ENCODE results near the gene GNL2. TPM values are rescaled to one million over a fixed set of nuclear protein-coding genes. Genes with fewer than 3 reads are reported as not detected.
A peak's percentile ranks its signal among the peaks of the same experiment; 100 is the strongest.

GNL2 gene
- 10 to 100 TPM; 33.9 to 43.4 TPM for total RNA-seq
- polyA plus RNA-seq, result 10 to 100 TPM; 38.3 to 47.4 TPM
- long read RNA-seq, donor 1, transcript GNL2-201 (16 exons, 2,334 nt), result major isoform, 74 of 113 reads
- long read RNA-seq, donor 1, partial matches to known transcripts, result 32 of 113 reads
- long read RNA-seq, donor 1, other reads (novel, unspliced or antisense), result 5 of 113 reads
- long read RNA-seq, donor 2, transcript GNL2-201 (16 exons, 2,334 nt), result major isoform, 5 of 7 reads
- long read RNA-seq, donor 2, partial matches to known transcripts, result 0 of 7 reads
- long read RNA-seq, donor 2, other reads (novel, unspliced or antisense), result 2 of 7 reads

GRCh38 chr1:37595440-37596181, at the start of gene GNL2:
Gene GNL2, minus strand, starts transcription at chr1:37595937. Its CDS starts 115 bp downstream, at chr1:37595822.
- WGBS, 2 donors, result 0 to 1% methylated on average over 50 to 51 of the region's 51 CpGs
- intact Hi-C loops (cut with DNase I), result loop anchor here in 1 of 2 donors (5.0 to 10.0 kb wide), 4 partner anchors 83 to 419 kb away; partner anchors contain the start of genes CDCA8, MEAF6, MTF1 and UTP11
- Histone ChIP-seq H3K4me3 (ENCODE audit: low read length in 2 of 2) (peak within 1 kb of the TSS; percentile 48 to 52), H3K27me3 (ENCODE audit: control insufficient read depth in 1 of 2, insufficient read depth in 2 of 2, low read length in 1 of 2) (no peaks in the 10 kb centered on the region), H3K9me3 (ENCODE audit: control insufficient read depth, low read length) (no peaks in the 10 kb centered on the region), H3K4me1 (ENCODE audit: control insufficient read depth in 1 of 2, insufficient read depth in 2 of 2, low read length in 2 of 2) (no peaks in the 10 kb centered on the region), H3K27ac (ENCODE audit: low read depth in 1 of 2, low read length in 2 of 2) (peak within 1 kb of the TSS in 1 of 2 donors; percentile 43), H3K36me3 (ENCODE audit: control insufficient read depth in 1 of 2, insufficient read depth in 2 of 2, low read length in 1 of 2) (peaks cover 2 to 5% of the 10 kb centered on the region in 2 donors)
- peak; percentile 100 for ATAC-seq (ENCODE audit: low FRiP score)
- DNase-seq, result peak; percentile 99 to 100

DNA sequence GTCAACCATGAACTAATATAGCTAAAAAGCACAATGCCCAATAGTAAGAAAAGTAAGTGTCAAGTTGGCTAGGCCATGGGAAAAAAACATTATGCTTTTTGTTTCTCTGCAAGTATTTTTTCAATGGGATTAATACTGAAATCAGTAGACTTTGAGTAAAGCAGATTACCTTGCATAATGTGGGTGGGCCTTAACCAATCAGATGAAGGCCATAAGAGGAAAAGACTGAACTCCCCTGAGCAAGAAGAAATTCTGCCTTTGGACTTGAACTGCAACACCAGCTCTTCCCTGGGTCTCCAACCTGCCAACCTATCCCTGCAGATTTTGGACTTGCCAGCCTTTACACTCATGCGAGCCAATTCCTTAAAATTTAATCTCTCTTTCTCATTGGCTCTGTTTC, 45.3 kb upstream of the GNL2 start:
- intact Hi-C loops (cut with DNase I), result no loop called here
- no peak overlapping the region for H3K4me3 ChIP-seq (ENCODE audit: low read length in 2 of 2)
- H3K9me3 ChIP-seq (ENCODE audit: control insufficient read depth, low read length), result peaks cover 14% of the 10 kb centered on the region
- DNase-seq (no peak), ATAC-seq (ENCODE audit: low FRiP score) (no peak)
- no peaks in the 10 kb centered on the region for H3K27me3 ChIP-seq (ENCODE audit: control insufficient read depth in 1 of 2, insufficient read depth in 2 of 2, low read length in 1 of 2)
- 88 to 91% methylated on average over 1 of the region's 1 CpG for WGBS, 2 donors
- H3K27ac ChIP-seq (ENCODE audit: low read depth in 1 of 2, low read length in 2 of 2), result no peak overlapping the region
- no peaks in the 10 kb centered on the region for H3K36me3 ChIP-seq (ENCODE audit: control insufficient read depth in 1 of 2, insufficient read depth in 2 of 2, low read length in 1 of 2)
- no peaks in the 10 kb centered on the region for H3K4me1 ChIP-seq (ENCODE audit: control insufficient read depth in 1 of 2, insufficient read depth in 2 of 2, low read length in 2 of 2)

DNA sequence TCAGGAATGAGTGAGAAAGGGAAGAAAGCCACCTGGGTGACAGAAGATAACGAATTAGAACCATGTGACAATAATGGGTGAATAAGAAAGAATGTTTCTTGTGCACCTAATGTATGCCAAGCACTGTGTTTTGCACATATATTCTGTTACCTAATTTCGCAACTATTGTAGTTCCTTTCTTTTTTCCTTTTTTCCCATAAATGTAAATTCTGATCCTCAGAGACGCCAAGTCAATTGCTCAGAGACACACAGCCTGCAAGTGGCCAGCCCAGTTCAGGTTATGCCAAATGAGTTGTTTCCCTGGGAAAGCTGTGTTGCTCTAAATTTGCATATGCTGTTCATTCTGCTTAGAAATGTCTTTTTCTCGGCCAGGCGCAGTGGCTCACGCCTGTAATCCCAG, 40.7 kb upstream of the GNL2 start:
- 69 to 70% methylated on average over 6 of the region's 6 CpGs for WGBS, 2 donors
- Histone ChIP-seq H3K9me3 (ENCODE audit: control insufficient read depth, low read length) (peaks cover 4% of the 10 kb centered on the region), H3K27me3 (ENCODE audit: control insufficient read depth in 1 of 2, insufficient read depth in 2 of 2, low read length in 1 of 2) (no peaks in the 10 kb centered on the region), H3K4me3 (ENCODE audit: low read length in 2 of 2) (no peak overlapping the region), H3K4me1 (ENCODE audit: control insufficient read depth in 1 of 2, insufficient read depth in 2 of 2, low read length in 2 of 2) (no peaks in the 10 kb centered on the region), H3K36me3 (ENCODE audit: control insufficient read depth in 1 of 2, insufficient read depth in 2 of 2, low read length in 1 of 2) (no peaks in the 10 kb centered on the region), H3K27ac (ENCODE audit: low read depth in 1 of 2, low read length in 2 of 2) (no peak overlapping the region)
- DNase-seq, result no peak
- ATAC-seq (ENCODE audit: low FRiP score), result no peak
- intact Hi-C loops (cut with DNase I), result no loop called here

GRCh38 chr1:37634992-37635902, 39.5 kb upstream of the GNL2 start:
- H3K9me3 ChIP-seq (ENCODE audit: control insufficient read depth, low read length), result no peaks in the 10 kb centered on the region
- ATAC-seq (ENCODE audit: low FRiP score) (no peak), DNase-seq (peak in 1 of 2 donors; percentile 77)
- no peak overlapping the region for H3K27ac ChIP-seq (ENCODE audit: low read depth in 1 of 2, low read length in 2 of 2)
- H3K36me3 ChIP-seq (ENCODE audit: control insufficient read depth in 1 of 2, insufficient read depth in 2 of 2, low read length in 1 of 2), result no peaks in the 10 kb centered on the region
- no peaks in the 10 kb centered on the region for H3K4me1 ChIP-seq (ENCODE audit: control insufficient read depth in 1 of 2, insufficient read depth in 2 of 2, low read length in 2 of 2)
- H3K27me3 ChIP-seq (ENCODE audit: control insufficient read depth in 1 of 2, insufficient read depth in 2 of 2, low read length in 1 of 2), result no peaks in the 10 kb centered on the region
- no peak overlapping the region for H3K4me3 ChIP-seq (ENCODE audit: low read length in 2 of 2)
- WGBS, 2 donors, result 6 to 13% methylated on average over 15 to 26 of the region's 26 CpGs
- intact Hi-C loops (cut with DNase I), result no loop called here

GRCh38 chr1:37634244-37634991, 38.7 kb upstream of the GNL2 start, which contains the start of gene RSPO1:
Gene RSPO1, minus strand, starts transcription at chr1:37634892. Its CDS starts 5,231 bp downstream, at chr1:37629661.
- H3K9me3 ChIP-seq (ENCODE audit: control insufficient read depth, low read length), result no peaks in the 10 kb centered on the region
- intact Hi-C loops (cut with DNase I), result no loop called here
- WGBS, 2 donors, result 1% methylated on average over 36 to 72 of the region's 72 CpGs
- ATAC-seq (ENCODE audit: low FRiP score) (no peak), DNase-seq (peak in 1 of 2 donors; percentile 80)
- H3K4me1 ChIP-seq (ENCODE audit: control insufficient read depth in 1 of 2, insufficient read depth in 2 of 2, low read length in 2 of 2), result no peaks in the 10 kb centered on the region
- no peak within 1 kb of the TSS for H3K27ac ChIP-seq (ENCODE audit: low read depth in 1 of 2, low read length in 2 of 2)
- no peaks in the 10 kb centered on the region for H3K27me3 ChIP-seq (ENCODE audit: control insufficient read depth in 1 of 2, insufficient read depth in 2 of 2, low read length in 1 of 2)
- H3K4me3 ChIP-seq (ENCODE audit: low read length in 2 of 2), result no peak within 1 kb of the TSS
- H3K36me3 ChIP-seq (ENCODE audit: control insufficient read depth in 1 of 2, insufficient read depth in 2 of 2, low read length in 1 of 2), result no peaks in the 10 kb centered on the region

DNA sequence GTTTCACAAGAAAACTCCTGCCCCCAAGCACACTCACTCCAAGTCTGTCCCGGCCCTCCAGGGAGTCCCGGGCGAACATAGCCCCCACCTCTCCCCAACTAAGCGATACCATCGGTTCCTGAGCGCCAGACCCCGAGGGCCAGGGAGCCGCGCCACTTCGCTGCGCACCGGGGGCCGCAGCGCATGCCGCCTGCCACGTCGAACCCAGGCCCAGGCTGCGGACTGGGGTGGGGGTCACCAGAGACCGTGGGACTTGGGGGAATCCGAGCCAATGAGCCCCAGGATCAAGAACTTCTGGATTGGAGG, 38.2 kb upstream of the GNL2 start:
- 1 to 2% methylated on average over 20 of the region's 20 CpGs for WGBS, 2 donors
- Histone ChIP-seq H3K4me1 (ENCODE audit: control insufficient read depth in 1 of 2, insufficient read depth in 2 of 2, low read length in 2 of 2) (no peaks in the 10 kb centered on the region), H3K27ac (ENCODE audit: low read depth in 1 of 2, low read length in 2 of 2) (no peak overlapping the region), H3K9me3 (ENCODE audit: control insufficient read depth, low read length) (no peaks in the 10 kb centered on the region), H3K27me3 (ENCODE audit: control insufficient read depth in 1 of 2, insufficient read depth in 2 of 2, low read length in 1 of 2) (no peaks in the 10 kb centered on the region), H3K4me3 (ENCODE audit: low read length in 2 of 2) (no peak overlapping the region), H3K36me3 (ENCODE audit: control insufficient read depth in 1 of 2, insufficient read depth in 2 of 2, low read length in 1 of 2) (no peaks in the 10 kb centered on the region)
- ATAC-seq (ENCODE audit: low FRiP score), result no peak
- intact Hi-C loops (cut with DNase I), result no loop called here
- DNase-seq, result peak in 1 of 2 donors; percentile 10

- Histone ChIP-seq H3K27ac (ENCODE audit: low read depth in 1 of 2, low read length in 2 of 2) (no peak overlapping the region), H3K27me3 (ENCODE audit: control insufficient read depth in 1 of 2, insufficient read depth in 2 of 2, low read length in 1 of 2) (no peaks in the 10 kb centered on the region), H3K9me3 (ENCODE audit: control insufficient read depth, low read length) (no peaks in the 10 kb centered on the region), H3K4me1 (ENCODE audit: control insufficient read depth in 1 of 2, insufficient read depth in 2 of 2, low read length in 2 of 2) (no peaks in the 10 kb centered on the region), H3K4me3 (ENCODE audit: low read length in 2 of 2) (no peak overlapping the region), H3K36me3 (ENCODE audit: control insufficient read depth in 1 of 2, insufficient read depth in 2 of 2, low read length in 1 of 2) (no peaks in the 10 kb centered on the region)
- WGBS, 2 donors, result 2 to 3% methylated on average over 30 to 31 of the region's 31 CpGs
- no peak for DNase-seq
- no peak for ATAC-seq (ENCODE audit: low FRiP score)
- intact Hi-C loops (cut with DNase I), result no loop called here
These were observed 37.6 kb upstream of the GNL2 start for GRCh38 chr1:37633040-37633937.
